GM12891 (cell line): ENCODE data around the gene PLOD1.

Source experiments
- PAX5 ChIP-seq: IDR thresholded peaks from 2 replicates; pipeline ENCODE4 v1.6.1; 2011; ENCODE audit warnings: low read length, moderate library complexity, mild to moderate bottlenecking; ENCODE audit not compliant: insufficient read depth, severe bottlenecking
- POLR2A ChIP-seq: IDR thresholded peaks from 2 replicates; pipeline ENCODE4 v1.6.1; 2011; ENCODE audit warnings: low read depth, low read length, control low read depth
- POLR2AphosphoS5 ChIP-seq: IDR thresholded peaks from 2 replicates; pipeline ENCODE4 v1.6.1; 2011; ENCODE audit warnings: low read depth, low read length, control low read depth
- POU2F2 ChIP-seq: IDR thresholded peaks from 2 replicates; pipeline ENCODE4 v1.6.1; 2011; ENCODE audit warnings: low read depth, mild to moderate bottlenecking, control low read depth, low read length, moderate library complexity
- SPI1 ChIP-seq: IDR thresholded peaks from 2 replicates; pipeline ENCODE4 v1.6.1; 2011; ENCODE audit warnings: low read depth, low read length, control low read depth
- TAF1 ChIP-seq: IDR thresholded peaks from 2 replicates; pipeline ENCODE4 v1.6.1; 2011; ENCODE audit warnings: low read depth, low read length, control low read depth

DNA sequence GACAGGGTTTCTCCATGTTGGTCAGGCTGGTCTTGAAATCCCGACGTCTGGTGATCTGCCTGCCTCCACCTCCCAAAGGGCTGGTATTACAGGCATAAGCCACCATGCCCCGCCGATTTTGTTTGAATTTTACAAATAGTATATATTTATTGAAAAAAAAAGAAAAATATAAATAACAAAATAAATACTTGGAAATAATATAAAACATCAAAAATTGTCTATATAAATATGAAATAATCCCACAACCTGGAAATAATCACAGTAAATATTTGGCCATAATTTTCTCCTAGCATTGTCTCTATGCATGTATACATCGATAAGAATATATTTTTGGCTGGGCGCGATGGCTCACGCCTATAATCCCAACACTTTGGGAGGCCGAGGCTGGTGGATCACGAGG lies 2.7 kb upstream of the PLOD1 start:
- no peak for TF ChIP-seq TAF1
- TF ChIP-seq POLR2AphosphoS5, result no peak
- no peak for TF ChIP-seq POLR2A
- no peak for TF ChIP-seq SPI1
- no peak for TF ChIP-seq PAX5
- no peak for TF ChIP-seq POU2F2
